NCI-H146 treated with DMSO at 0.1 percent for 48 hours (cell line): Measurements from ENCODE around the gene KRAS.
"Not testable (repeated sequence)": the region's sequence is repeated elsewhere in the genome, so short reads cannot be mapped to it uniquely, and the experiment has no call there.

ENCODE experiments used
- DNase-seq: peaks from one replicate; lab custom pipeline; 2025; ENCODE audit not compliant: unreplicated experiment; lab: John Stamatoyannopoulos, UW

KRAS gene

DNA sequence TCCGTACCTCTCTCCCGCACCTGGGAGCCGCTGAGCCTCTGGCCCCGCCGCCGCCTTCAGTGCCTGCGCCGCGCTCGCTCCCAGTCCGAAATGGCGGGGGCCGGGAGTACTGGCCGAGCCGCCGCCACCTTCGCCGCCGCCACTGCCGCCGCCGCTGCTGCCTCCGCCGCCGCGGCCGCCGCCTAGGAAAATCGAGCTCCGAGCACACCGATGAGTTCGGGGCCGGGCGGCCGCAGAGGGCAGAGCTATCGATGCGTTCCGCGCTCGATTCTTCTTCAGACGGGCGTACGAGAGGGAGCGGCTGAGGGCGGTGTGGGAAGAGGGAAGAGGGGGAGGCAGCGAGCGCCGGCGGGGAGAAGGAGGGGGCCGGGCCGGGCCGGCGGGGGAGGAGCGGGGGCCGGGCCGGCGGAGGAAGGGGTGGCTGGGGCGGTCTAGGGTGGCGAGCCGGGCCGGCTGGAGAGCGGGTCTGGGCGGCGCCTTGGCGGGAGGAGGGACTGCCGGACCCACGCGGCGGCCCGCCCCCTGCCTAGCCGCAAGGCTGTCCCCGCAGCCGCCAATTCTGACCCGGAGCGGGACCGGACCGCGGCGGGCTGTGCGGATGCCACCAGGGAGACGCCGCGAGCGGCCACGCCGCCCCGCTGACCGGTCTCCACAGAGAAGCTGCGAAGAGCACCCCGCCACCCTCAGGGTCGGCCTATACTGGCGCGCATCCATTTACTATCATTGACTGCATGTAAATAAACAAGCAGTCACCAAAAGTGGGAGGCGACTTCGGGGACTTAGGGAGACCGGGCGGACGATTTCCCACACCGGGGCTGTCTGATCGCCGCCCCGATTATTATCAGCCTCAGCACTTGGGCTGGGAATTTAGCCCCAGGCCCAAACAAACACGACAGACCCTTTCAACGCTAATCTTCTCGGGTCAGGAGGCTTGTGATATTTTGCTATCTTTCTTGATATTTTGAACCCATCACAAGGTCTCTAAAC, at the start of gene KRAS:
KRAS (minus strand) TSS at position 186 of the 987 bp plus-strand sequence.
- peak; percentile 88 for DNase-seq

- no peak for DNase-seq
These were observed 45.7 kb upstream of the KRAS start for GRCh38 chr12:25296381-25296780.

GRCh38 chr12:25295361-25295760, 44.6 kb upstream of the KRAS start:
- DNase-seq, result no peak

- no peak for DNase-seq
These were observed 42.9 kb upstream of the KRAS start for GRCh38 chr12:25293653-25294052.

GRCh38 chr12:25292810-25293221, 42.1 kb upstream of the KRAS start:
- not testable (repeated sequence) for DNase-seq

GRCh38 chr12:25287610-25288009, 36.9 kb upstream of the KRAS start:
- no peak for DNase-seq

DNA sequence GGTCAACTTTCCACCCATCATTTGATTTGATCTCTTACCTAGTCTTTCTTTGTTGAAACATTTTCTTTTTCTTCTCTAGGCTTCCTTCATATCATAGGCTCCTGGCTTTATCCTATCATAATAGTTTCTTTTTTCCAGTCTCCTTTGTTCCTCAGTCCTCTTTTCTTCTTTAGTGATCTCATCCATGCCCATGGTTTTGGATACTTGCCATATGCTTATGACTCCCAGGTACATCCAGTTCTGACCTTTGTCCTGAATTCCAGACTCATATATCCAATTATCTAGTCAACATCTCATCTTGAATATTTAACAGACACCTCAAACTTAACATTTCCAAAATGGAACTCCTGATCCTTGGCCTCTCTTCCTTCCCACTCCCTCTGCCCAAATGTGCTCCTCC, 36.1 kb upstream of the KRAS start:
- DNase-seq, result no peak

DNA sequence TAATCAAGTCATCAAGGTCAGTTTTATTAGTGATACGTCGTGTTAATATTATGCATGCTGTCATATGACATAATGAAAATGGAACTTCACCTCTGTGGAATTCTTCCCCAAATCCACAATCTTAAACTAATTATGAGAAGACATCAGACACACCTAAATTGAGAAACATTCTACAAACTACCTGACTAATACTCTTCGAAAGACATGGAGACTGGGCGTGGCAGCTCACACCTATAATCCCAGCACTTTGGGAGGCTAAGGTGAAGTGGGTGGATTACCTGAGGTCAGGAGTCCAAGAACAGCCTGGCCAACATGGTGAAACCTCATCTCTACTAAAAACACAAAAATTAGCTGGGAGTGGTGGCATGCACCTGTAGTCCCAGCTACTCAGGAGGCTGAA, 33.3 kb upstream of the KRAS start:
- DNase-seq, result no peak

DNA sequence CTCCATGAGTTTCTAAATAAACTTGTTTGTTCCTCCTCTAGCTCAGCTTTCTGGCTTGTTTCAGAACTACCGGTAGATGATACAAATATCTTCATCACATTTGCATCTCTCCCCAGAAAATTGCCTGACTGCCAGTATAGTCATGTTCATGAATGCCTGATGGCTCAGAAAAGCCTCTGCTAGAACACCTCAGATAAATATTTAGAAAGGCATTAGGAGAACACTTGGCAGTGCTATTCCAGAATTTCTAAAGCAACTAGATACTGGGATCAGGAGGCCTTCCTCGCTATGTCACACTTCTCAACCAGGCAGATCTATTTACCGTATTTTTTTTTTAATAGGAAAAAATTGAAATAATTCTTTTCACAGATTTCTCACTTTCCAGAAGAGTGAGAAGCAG, 32.3 kb upstream of the KRAS start:
- DNase-seq, result no peak

- DNase-seq, result no peak
These were observed 29.4 kb upstream of the KRAS start for GRCh38 chr12:25280082-25280481.

- DNase-seq, result no peak
These were observed 27.5 kb upstream of the KRAS start for GRCh38 chr12:25278269-25278668.

- peak; percentile 9 for DNase-seq
These were observed 25.6 kb upstream of the KRAS start for GRCh38 chr12:25276199-25276937.

GRCh38 chr12:25271486-25272098, 20.9 kb upstream of the KRAS start:
- no peak for DNase-seq

DNA sequence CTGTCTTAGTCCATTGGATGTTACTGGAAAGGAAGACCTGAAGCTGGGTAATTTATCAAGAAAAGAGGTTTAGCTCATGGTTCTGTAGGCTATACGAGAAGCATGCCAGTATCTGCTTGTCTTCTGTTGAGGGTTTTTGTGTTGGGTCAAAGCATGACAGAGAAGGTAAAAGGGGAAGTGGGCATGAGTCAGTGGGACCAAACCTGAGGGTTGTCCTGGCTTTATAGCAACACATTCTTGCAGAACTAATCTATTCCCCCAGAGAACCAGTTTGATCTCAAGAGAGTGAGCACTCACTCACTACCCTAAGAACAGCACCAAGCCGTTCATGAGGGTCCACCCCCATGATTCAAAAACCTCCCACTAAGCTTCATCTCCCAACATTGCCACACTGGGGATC, 19.0 kb upstream of the KRAS start:
- no peak for DNase-seq

GRCh38 chr12:25266497-25266896, 15.8 kb upstream of the KRAS start:
- no peak for DNase-seq

DNA sequence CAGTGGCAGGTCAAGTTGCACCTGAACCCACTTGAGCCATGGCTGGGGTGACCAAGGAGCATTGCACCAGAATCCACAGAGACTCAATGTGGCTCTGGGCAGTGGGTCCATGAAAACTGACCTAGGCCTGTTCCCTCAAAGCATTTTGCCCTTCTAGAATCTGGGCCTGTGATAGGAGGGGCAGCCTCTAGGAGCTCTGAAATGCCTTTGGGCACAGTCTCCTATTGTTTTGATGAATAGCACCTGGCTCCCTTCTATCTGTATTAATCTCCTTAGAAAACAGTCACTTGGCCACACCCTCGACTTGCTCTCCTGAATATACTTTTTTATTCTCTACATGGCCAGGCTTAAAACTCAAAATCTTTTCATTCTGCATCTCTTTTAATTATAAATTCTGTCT, 14.1 kb upstream of the KRAS start:
- DNase-seq, result no peak

GRCh38 chr12:25264114-25264513, 13.4 kb upstream of the KRAS start:
- no peak for DNase-seq

DNA sequence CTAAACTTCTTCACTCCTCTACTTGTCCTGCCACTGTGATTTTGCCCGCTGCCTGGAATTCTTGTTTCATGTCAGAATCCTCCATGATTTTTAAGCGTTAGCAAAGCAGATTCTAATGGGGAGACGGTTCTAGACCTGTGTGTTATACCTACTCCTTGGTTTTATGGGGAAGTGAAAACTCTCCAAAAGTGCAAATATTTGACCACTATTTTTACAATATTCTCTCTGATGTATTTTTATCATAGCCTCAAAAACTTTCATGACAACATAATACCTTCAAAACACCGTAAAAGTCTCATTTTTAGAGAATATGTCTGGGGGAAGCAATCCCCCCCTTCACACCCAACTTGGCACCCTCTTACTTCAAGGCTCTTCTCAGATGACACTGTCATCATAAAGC, 12.9 kb upstream of the KRAS start:
- no peak for DNase-seq

- DNase-seq, result no peak
These were observed 11.8 kb upstream of the KRAS start for GRCh38 chr12:25262389-25263074.

DNA sequence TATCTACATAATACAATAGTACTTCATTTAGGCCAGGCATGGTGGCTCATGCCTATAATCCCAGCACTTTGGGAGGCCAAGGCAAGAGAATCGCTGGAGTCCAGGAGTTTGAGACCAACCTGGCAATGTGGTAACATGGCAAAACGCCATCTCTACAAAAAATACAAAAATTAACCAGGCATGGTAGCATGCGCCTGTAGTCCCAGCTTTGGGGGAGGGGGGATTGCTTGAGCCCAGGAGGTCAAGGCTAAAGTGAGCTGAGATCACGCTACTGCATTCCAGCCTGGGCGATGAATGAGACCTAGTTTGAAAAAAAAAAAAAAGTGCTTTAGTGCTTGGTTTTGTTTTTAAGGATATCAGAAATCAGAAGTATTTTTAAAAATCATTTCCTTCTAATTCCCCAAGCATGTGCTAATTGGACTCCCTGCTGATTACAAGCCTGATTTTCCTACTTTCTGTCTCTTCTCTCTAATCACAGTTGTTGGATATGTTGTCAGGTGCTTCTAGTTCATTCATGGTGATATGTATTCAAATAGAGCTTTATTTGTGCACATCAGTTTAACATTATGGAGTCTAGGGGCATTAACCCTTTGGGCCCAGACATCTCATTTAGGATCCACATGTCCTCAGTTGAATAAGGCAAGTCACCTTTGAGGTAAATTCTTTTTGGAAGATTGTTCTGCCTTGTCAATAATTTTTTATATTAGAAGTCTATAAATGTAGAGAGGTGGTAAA, 7.0 kb upstream of the KRAS start:
- no peak for DNase-seq
